ENCODE measurements around the gene BPIFA2.

BPIFA2 gene

GRCh38 chr20:33188421-33188820, 20.5 kb downstream of the BPIFA2 start:
- in situ Hi-C loops (cut with MboI; ENCODE audit: low sequenced_read_pairs): no loop called here

- in situ Hi-C loops (cut with MboI; ENCODE audit: low sequenced_read_pairs): no loop called here
These were observed 23.5 kb downstream of the BPIFA2 start for GRCh38 chr20:33191484-33191883.

DNA sequence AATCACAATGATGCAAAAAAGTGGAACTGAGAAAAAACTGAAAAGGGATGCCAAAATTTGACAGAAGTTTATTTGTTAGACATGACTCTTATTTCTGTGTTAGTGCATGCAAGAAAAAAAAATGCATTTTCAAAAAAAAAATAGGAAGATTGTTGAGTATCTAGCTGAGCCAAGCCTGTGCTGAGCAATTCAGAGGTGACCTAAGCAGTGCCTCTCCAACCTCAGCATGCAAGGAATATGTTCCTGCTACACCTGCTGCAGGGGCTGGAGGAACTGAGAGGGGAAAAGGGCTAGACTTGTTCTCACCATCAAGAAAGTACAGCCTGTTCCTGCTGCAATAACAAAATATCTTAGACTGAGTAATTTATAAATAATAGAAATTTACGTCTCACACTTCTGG, 24.0 kb downstream of the BPIFA2 start:
- in situ Hi-C loops (cut with MboI; ENCODE audit: low sequenced_read_pairs): no loop called here

GRCh38 chr20:33192912-33193501, 25.0 kb downstream of the BPIFA2 start:
- in situ Hi-C loops (cut with MboI; ENCODE audit: low sequenced_read_pairs): no loop called here

DNA sequence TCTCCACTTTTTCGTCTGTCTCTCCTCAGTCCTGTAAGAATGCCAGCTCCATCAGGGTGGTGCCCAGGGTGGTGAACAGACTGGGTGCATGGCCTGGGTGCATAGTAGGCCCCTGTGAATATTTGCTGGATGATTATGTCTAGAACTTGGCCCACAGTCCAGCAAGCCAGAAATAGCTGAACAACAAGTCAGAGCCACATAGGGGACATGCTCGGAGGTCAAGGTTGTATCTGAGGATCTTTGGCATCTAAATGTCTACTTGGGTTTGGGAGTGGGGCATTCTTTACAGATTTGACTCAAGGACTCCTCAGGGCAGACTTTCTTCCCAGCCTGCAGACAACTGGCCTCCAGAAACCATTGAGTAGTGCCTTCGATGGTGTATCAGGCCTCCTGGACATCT, 31.1 kb downstream of the BPIFA2 start:
- in situ Hi-C loops (cut with MboI; ENCODE audit: low sequenced_read_pairs): no loop called here

DNA sequence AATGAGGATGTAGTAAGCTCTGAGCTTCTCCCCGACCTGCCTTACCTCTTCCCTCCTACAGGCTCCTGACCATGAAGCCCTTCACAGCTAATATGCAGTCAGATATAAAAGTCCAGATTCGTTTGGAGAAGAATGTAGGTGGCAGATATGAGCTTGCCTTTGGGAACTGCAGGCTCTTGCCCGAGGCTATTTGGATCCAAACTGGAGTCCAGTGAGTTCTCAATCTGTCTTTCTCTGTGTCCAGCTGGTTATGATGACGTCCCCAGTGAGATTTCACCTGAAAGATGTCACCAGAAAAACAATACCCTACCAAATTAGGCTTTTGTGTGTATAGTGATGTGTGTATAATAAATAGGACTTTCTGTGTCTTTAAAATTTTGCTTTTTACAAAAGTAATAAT, 34.5 kb downstream of the BPIFA2 start:
- in situ Hi-C loops (cut with MboI; ENCODE audit: low sequenced_read_pairs): no loop called here

DNA sequence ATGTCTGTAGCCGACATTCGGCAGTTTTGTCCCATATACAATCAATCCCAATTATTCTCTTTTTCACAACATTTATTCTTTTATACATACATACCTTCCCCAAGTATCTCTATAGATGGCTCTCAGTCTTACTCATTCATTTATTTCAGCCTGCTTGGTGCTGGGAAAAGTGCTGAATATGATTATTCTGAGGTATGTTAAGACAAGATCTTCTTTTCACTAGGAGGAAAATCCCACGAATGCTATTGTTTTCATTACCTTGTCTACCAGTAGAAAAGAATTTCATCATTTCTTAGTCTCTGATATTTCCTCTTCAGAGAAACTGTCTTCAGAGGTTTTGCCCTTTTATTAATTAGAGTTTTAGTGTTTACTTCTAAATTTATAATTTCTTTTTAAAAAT, 35.5 kb downstream of the BPIFA2 start:
- in situ Hi-C loops (cut with MboI; ENCODE audit: low sequenced_read_pairs): no loop called here

DNA sequence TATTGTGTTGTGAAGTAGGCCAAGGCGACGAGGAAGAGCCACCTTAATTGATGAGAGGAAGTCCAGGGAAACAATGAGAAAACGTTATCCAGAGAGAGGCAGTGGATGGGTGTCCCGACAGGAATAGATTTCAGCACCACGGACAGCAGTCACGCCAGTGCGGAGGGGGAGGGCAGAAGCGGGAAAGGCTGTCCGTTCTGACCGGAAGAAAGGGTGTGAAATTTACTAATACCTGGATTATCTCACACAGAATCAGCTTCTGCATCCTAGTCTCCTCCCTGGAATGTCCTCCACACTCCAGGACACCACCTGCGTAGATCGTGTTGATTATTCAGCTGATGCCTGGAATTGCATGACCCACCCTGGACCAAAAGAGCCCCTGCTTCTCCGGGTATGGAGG, 41.8 kb downstream of the BPIFA2 start:
- in situ Hi-C loops (cut with MboI; ENCODE audit: low sequenced_read_pairs): no loop called here

GRCh38 chr20:33210371-33210770, 42.4 kb downstream of the BPIFA2 start:
- in situ Hi-C loops (cut with MboI; ENCODE audit: low sequenced_read_pairs): no loop called here

DNA sequence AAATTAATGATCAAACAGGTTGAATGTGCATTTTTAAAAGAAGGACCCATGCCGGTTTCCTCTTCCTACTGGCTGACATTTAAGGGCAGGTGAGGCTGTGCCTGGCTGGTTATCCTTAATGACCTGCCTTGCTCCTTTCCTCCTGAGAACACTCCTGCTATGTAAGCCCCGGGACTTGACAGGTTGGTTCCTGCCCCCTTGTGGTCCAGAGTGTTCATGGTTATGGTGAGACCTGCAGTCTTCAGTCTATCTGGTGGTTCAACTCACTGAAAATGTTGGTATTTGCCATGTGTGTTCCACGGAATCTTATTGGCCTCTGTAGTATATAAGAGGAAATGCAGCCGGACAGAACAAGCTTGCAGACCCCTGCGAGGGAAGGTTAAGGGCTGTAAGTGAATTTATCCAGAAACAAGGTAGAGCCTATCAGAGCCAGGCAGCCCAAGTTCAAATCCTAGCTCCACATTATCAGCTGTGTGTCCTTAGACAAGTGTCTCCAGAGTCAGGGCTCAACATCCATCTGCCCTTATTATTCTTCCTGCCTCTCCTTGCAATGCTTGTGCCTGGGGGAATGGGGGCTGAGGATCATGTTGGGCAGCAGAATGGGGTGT, 44.0 kb downstream of the BPIFA2 start:
- in situ Hi-C loops (cut with MboI; ENCODE audit: low sequenced_read_pairs): no loop called here

DNA sequence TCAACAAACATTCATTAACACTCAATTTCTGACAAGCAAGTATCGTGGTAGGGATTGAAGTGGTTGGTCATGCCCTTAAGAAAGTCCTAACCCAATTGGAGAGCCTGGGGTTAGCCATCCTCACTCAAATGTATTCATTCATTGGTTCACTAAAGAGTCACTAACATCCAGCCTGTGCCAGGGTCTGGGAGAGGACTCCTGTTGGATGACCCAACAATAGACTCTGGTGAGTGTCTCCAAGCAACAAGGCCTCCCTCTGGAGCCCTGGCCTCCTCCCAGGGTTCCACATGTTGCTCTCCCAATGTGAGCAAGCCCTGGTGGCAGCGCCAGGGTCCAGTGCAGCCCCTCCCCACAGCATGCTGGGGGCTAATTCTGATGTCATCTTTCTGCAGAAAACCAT, 49.1 kb downstream of the BPIFA2 start, which contains the start of gene BPIFA3:
Gene BPIFA3 (plus strand): TSS at position 301 of the 400 bp plus-strand sequence. CDS start 185 bp downstream, outside the sequence.
- in situ Hi-C loops (cut with MboI; ENCODE audit: low sequenced_read_pairs): no loop called here

DNA sequence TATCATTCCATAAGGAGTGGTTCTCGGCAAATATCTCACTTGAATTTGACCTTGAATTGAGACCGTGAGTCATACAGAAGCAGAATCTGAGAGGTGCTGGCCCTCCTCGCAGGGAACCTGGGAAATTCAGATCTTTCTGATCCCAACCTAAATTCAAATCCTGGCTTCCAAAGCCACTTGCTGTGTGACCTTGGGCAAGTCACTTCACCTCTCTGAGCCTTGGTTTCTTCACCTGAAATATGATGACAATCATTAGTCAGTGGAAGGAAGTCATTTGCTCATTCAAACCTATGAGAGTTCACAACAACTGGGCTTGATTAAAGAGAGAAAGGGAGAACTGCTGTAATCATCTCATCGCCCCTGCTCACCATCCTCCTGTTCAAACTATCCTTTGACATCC, 56.4 kb downstream of the BPIFA2 start:
- in situ Hi-C loops (cut with MboI; ENCODE audit: low sequenced_read_pairs): no loop called here

DNA sequence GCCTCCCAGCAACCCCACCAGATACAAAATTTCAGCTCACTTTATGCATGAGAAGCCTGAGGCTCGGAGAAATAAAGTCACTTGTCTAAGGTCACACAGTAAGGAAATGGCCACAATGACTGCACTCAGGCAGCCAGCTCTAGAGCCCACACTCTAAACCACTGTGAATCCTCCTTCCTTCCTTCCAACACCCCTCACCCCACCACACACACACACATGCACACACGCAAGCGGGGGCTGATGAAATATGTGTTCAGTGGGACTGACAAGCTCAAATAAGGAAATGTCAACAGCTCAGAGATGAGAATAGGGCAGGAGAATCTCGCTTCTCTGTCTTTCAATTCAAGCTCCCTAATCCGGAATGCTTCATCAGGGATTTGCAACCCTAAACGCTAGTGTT, 61.9 kb downstream of the BPIFA2 start:
- in situ Hi-C loops (cut with MboI; ENCODE audit: low sequenced_read_pairs): loop anchor here (25.0 kb wide), 1 partner anchor 93 kb away; no protein-coding TSS in a partner anchor

Data from HL-60/S4 treated with retinoic acid at 250 ng/mL for 4 days and 3 days (cell line).